Thyroid gland (tissue), 4 donors: ENCODE data around the gene STK10.

Experiments used
- CTCF ChIP-seq, 6 experiments: fragments of 200-600 bp in 3 of 6; fragments of 450-650 bp in 3 of 6; sonication (generic) in 3 of 6; IDR thresholded peaks; one replicate each; pipeline ENCODE4 v1.5.1; 2016 to 2019; ENCODE audit warnings: antibody characterized with exemption in 6 of 6, mild to moderate bottlenecking in 2 of 6, inconsistent platforms in 1 of 6, moderate library complexity in 1 of 6
- POLR2A ChIP-seq, 2 donors: fragments of 450-650 bp; IDR thresholded peaks; one replicate each; pipeline ENCODE4 v1.6.1; 2017; ENCODE audit warnings: antibody characterized with exemption in 2 of 2, mild to moderate bottlenecking in 2 of 2, moderate library complexity in 1 of 2

GRCh38 chr5:171997011-171997410 lies 191.0 kb downstream of the STK10 start:
- TF ChIP-seq CTCF (IDR thresholded peaks at IDR 0.05) (no peak), POLR2A (IDR thresholded peaks at IDR 0.05) (no peak)
